Activated B cell treated with CpG ODN at 0.5 μM for 24 hours (primary cell): Measurements from ENCODE around the gene DBN1. TPM values are rescaled to one million over a fixed set of nuclear protein-coding genes. Genes with fewer than 3 reads are reported as not detected.
"Not testable (repeated sequence)": the region's sequence is repeated elsewhere in the genome, so short reads cannot be mapped to it uniquely, and the experiment has no call there.

ENCODE experiments used
- ATAC-seq: fragments of 200-7000 bp; cut with Tn5 transposase; one replicate; pipeline ENCODE4 v1.10.0; 2021; ENCODE audit warnings: low read depth, mild to moderate bottlenecking, moderate library complexity
- CTCF ChIA-PET: fragments of 350-600 bp; sonication (Branson Sonifier 250); formaldehyde crosslinking; loops from one replicate; lab custom pipeline; 2021; ENCODE audit warnings: antibody characterized with exemption; lab: Charles Lee
- POLR2A ChIA-PET: fragments of 350-600 bp; sonication (Branson Sonifier 250); formaldehyde crosslinking; loops from one replicate; lab custom pipeline; 2021; ENCODE audit warnings: antibody characterized with exemption; lab: Charles Lee
- DNase-seq: peaks from one replicate; pipeline ENCODE4 v3.0.0; 2022
- H3K27ac Mint-ChIP-seq: one replicate; pipeline ENCODE4 v1.8.0; 2020; ENCODE audit warnings: mixed read lengths
- H3K27me3 Mint-ChIP-seq: one replicate; pipeline ENCODE4 v1.8.0; 2021; ENCODE audit warnings: mixed read lengths
- H3K36me3 Mint-ChIP-seq: one replicate; pipeline ENCODE4 v1.8.0; 2021; ENCODE audit warnings: low read depth, mixed read lengths
- H3K4me1 Mint-ChIP-seq: one replicate; pipeline ENCODE4 v1.8.0; 2021; ENCODE audit warnings: mixed read lengths
- H3K4me3 Mint-ChIP-seq: one replicate; pipeline ENCODE4 v1.8.0; 2020; ENCODE audit warnings: mild to moderate bottlenecking, mixed read lengths
- H3K9me3 Mint-ChIP-seq: one replicate; pipeline ENCODE4 v1.8.0; 2020; ENCODE audit warnings: mixed read lengths
- CTCF ChIP-seq: fragments of 200-600 bp; IDR thresholded peaks from one replicate; pipeline ENCODE4 v1.8.0; 2022; ENCODE audit warnings: antibody characterized with exemption, mild to moderate bottlenecking
- intact Hi-C: fragments of 100-400 bp; cut with micrococcal nuclease; formaldehyde crosslinking; loops from one replicate; pipeline ENCODE4 v1.15.1; 2024
- total RNA-seq: library from RNA; stranded (reverse); gene quantifications from 2 replicates; pipeline ENCODE4 v1.2.3, GENCODE V29; 2022

DBN1 gene
- total RNA-seq, 1 donor from 2014 or later = 3.9 TPM

- DNase-seq (peak; percentile 91), ATAC-seq (peak; percentile 85)
- Mint-ChIP-seq H3K36me3 (peaks cover 13% of the 10 kb centered on the region), H3K9me3 (no peaks in the 10 kb centered on the region), H3K4me3 (peak overlapping the region; percentile 91), H3K27ac (peak overlapping the region; percentile 93), H3K27me3 (no peaks in the 10 kb centered on the region), H3K4me1 (peaks cover 53% of the 10 kb centered on the region)
- ChIA-PET POLR2A (interaction anchor here (0.6 to 12.5 kb wide), 21 partner anchors 9 to 890 kb away, joined by 3 to 296 read pairs (median 4); partner anchors contain the start of genes B4GALT7, LMAN2, PRR7 and TMED9), CTCF (interaction anchor here (1.1 to 7.2 kb wide), 4 partner anchors 18 to 35 kb away, joined by 3 to 53 read pairs (median 6); no protein-coding TSS in a partner anchor)
- intact Hi-C loops = loop anchor here (1.0 to 5.0 kb wide), 9 partner anchors 20 to 1039 kb away; partner anchors contain the start of genes HIGD2A, LMAN2, NOP16 and PDLIM7
- no peak for TF ChIP-seq CTCF
These were observed 47.5 kb downstream of the DBN1 start for GRCh38 chr5:177425801-177426565.

- no peak for TF ChIP-seq CTCF
- Mint-ChIP-seq H3K4me3 (peak overlapping the region; percentile 91), H3K4me1 (peaks cover 46% of the 10 kb centered on the region), H3K27ac (peak overlapping the region; percentile 93), H3K27me3 (no peaks in the 10 kb centered on the region), H3K36me3 (peaks cover 9% of the 10 kb centered on the region), H3K9me3 (no peaks in the 10 kb centered on the region)
- no peak for ATAC-seq
- CTCF ChIA-PET = interaction anchor here (1.1 to 7.2 kb wide), 2 partner anchors 17 to 21 kb away, joined by 3 to 53 read pairs; no protein-coding TSS in a partner anchor
- no peak for DNase-seq
- POLR2A ChIA-PET = interaction anchor here (0.6 to 12.5 kb wide), 10 partner anchors 13 to 167 kb away, joined by 3 to 296 read pairs (median 6); partner anchors contain the start of genes PRR7 and TMED9
- intact Hi-C loops = loop anchor here (5.0 kb wide), 1 partner anchor 1038 kb away; the partner anchor contains the start of genes HIGD2A and NOP16
These were observed 48.1 kb downstream of the DBN1 start for GRCh38 chr5:177425196-177425800.

- peaks cover 30% of the 10 kb centered on the region for H3K4me1 Mint-ChIP-seq
- ATAC-seq (no peak), DNase-seq (no peak)
- no peaks in the 10 kb centered on the region for H3K27me3 Mint-ChIP-seq
- H3K9me3 Mint-ChIP-seq = no peaks in the 10 kb centered on the region
- peaks cover 5% of the 10 kb centered on the region for H3K36me3 Mint-ChIP-seq
- CTCF ChIA-PET = interaction anchor here (0.8 to 7.2 kb wide), 2 partner anchors 19 to 33 kb away, joined by 3 to 53 read pairs; no protein-coding TSS in a partner anchor
- no peak for TF ChIP-seq CTCF
- intact Hi-C loops = no loop called here
- H3K27ac Mint-ChIP-seq = no peak overlapping the region
- POLR2A ChIA-PET = interaction anchor here (12.5 kb wide), 1 partner anchor 22 kb away, joined by 296 read pairs; the partner anchor contains the start of gene PRR7
- no peak overlapping the region for H3K4me3 Mint-ChIP-seq
These were observed 49.8 kb downstream of the DBN1 start for GRCh38 chr5:177423671-177424070.

GRCh38 chr5:177421062-177421798, 52.2 kb downstream of the DBN1 start:
- no peak for TF ChIP-seq CTCF
- DNase-seq (no peak), ATAC-seq (no peak)
- Mint-ChIP-seq H3K4me3 (no peak overlapping the region), H3K27ac (no peak overlapping the region), H3K36me3 (peaks cover 3% of the 10 kb centered on the region), H3K9me3 (no peaks in the 10 kb centered on the region), H3K4me1 (peaks cover 12% of the 10 kb centered on the region), H3K27me3 (no peaks in the 10 kb centered on the region)
- ChIA-PET POLR2A (no interaction called here), CTCF (no interaction called here)
- intact Hi-C loops = no loop called here

- not testable (repeated sequence) for H3K9me3 Mint-ChIP-seq
These were observed 53.0 kb downstream of the DBN1 start for GRCh38 chr5:177420472-177420871.

More at GRCh38 chr5:177420472-177420871, 53.0 kb downstream of the DBN1 start:
- intact Hi-C loops, H3K36me3 Mint-ChIP-seq, H3K27ac Mint-ChIP-seq, H3K4me3 Mint-ChIP-seq, DNase-seq, H3K4me1 Mint-ChIP-seq, H3K27me3 Mint-ChIP-seq, CTCF ChIA-PET, ATAC-seq: not testable (repeated sequence)
- POLR2A ChIA-PET = interaction anchor here (1.1 kb wide), 1 partner anchor 69 kb away, joined by 3 read pairs; the partner anchor contains the start of gene LMAN2
